HG03280 (cell line): Measurements from ENCODE around the gene CDC42EP4.
"Not testable (repeated sequence)": the region's sequence is repeated elsewhere in the genome, so short reads cannot be mapped to it uniquely, and the experiment has no call there.

ENCODE experiments used
- ATAC-seq: cut with Tn5 transposase; IDR thresholded peaks from one replicate; pipeline ENCODE4 v1.9.1; 2021; ENCODE audit warnings: mild to moderate bottlenecking, moderate library complexity; ENCODE audit not compliant: unreplicated experiment

CDC42EP4 gene

GRCh38 chr17:73323409-73324159 lies 11.8 kb upstream of the CDC42EP4 start:
- ATAC-seq: no peak

GRCh38 chr17:73320601-73321264 lies 8.9 kb upstream of the CDC42EP4 start:
- no peak for ATAC-seq

- no peak for ATAC-seq
These were observed 8.0 kb upstream of the CDC42EP4 start for GRCh38 chr17:73319766-73320165.

- ATAC-seq: no peak
These were observed 7.0 kb upstream of the CDC42EP4 start for GRCh38 chr17:73318836-73319235.

GRCh38 chr17:73318427-73318813 lies 6.6 kb upstream of the CDC42EP4 start:
- no peak for ATAC-seq

- no peak for ATAC-seq
These were observed 6.0 kb upstream of the CDC42EP4 start for GRCh38 chr17:73317513-73318426.

- no peak for ATAC-seq
These were observed 5.2 kb upstream of the CDC42EP4 start for GRCh38 chr17:73316919-73317505.

- ATAC-seq: no peak
These were observed 3.7 kb upstream of the CDC42EP4 start for GRCh38 chr17:73315471-73315870.

- no peak for ATAC-seq
These were observed 1.8 kb upstream of the CDC42EP4 start for GRCh38 chr17:73313526-73314127.

- not testable (repeated sequence) for ATAC-seq
These were observed 1.1 kb upstream of the CDC42EP4 start for GRCh38 chr17:73312887-73313286.

- ATAC-seq: peak; percentile 9
These were observed 397 bp downstream of the CDC42EP4 start for GRCh38 chr17:73311428-73311780.

GRCh38 chr17:73309727-73310596 lies 1.8 kb downstream of the CDC42EP4 start:
- no peak for ATAC-seq

- not testable (repeated sequence) for ATAC-seq
These were observed 2.8 kb downstream of the CDC42EP4 start for GRCh38 chr17:73308959-73309358.

GRCh38 chr17:73308017-73308823 lies 3.6 kb downstream of the CDC42EP4 start:
- ATAC-seq: no peak

- no peak for ATAC-seq
These were observed 4.7 kb downstream of the CDC42EP4 start for GRCh38 chr17:73307130-73307529.

- ATAC-seq: no peak
These were observed 5.7 kb downstream of the CDC42EP4 start for GRCh38 chr17:73305845-73306836.

GRCh38 chr17:73304971-73305812 lies 6.6 kb downstream of the CDC42EP4 start:
- ATAC-seq: no peak
